Measurements from ENCODE around the gene SARDH.

DNA sequence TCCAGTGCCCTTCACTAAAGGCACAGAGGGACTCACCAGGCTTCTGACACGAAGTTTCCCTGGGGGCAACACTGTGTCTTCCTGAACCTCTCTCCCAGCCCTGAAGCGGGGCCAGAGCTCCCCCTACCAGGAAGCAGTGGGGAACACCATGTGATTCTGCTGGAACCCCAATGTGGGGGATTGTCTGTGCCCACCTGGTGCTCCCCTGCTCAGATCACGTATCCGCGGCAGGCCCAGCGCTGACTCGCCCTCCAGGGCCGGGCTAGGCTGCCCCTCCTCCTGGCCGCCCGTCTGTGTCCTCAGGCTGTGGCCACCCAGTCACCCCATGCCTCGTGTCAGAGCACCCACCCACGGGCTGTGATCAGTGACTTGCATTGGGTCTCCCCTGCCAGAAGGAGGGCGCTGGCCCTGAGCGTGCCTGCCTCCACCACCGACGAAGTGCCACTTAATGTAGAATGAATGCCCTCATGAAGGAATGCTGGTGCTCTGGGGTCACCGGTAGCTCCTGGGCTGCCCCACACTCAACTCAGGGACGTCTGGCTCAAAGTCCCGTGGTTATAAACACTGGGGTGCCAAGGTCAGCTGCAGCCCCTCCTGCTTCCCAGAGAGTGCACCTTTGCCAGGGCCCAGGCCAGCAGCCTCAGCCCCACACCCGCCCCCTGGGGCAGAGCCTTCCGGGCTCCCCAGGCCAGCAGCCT lies 22.1 kb downstream of the SARDH start:
- TF ChIP-seq, protein P1, sequence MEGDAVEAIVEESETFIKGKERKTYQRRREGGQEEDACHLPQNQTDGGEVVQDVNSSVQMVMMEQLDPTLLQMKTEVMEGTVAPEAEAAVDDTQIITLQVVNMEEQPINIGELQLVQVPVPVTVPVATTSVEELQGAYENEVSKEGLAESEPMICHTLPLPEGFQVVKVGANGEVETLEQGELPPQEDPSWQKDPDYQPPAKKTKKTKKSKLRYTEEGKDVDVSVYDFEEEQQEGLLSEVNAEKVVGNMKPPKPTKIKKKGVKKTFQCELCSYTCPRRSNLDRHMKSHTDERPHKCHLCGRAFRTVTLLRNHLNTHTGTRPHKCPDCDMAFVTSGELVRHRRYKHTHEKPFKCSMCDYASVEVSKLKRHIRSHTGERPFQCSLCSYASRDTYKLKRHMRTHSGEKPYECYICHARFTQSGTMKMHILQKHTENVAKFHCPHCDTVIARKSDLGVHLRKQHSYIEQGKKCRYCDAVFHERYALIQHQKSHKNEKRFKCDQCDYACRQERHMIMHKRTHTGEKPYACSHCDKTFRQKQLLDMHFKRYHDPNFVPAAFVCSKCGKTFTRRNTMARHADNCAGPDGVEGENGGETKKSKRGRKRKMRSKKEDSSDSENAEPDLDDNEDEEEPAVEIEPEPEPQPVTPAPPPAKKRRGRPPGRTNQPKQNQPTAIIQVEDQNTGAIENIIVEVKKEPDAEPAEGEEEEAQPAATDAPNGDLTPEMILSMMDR (IDR thresholded peaks at IDR 0.05): peak in 1 of 3 donors; percentile 43
- no peak for TF ChIP-seq POLR2A (IDR thresholded peaks at IDR 0.05)
- no peak for TF ChIP-seq EP300 (IDR thresholded peaks at IDR 0.05)
